Measurements from ENCODE around the gene CORIN. TPM values are rescaled to one million over a fixed set of nuclear protein-coding genes. Genes with fewer than 3 reads are reported as not detected.
A peak's percentile ranks its signal among the peaks of the same experiment; 100 is the strongest.

Gene CORIN
- total and polyA plus RNA-seq, 2 of the 13 experiments (the other 11 are each of a cell fraction or from before 2014, with no cell fraction given): 0.84 to 1.2 TPM

- in situ Hi-C loops (cut with HindIII; ENCODE audit: extremely low pct_ligation_motif_present, low pct_unique_long_range_greater_than_20kb): loop anchor here (25.0 kb wide), 1 partner anchor 371 kb away; no protein-coding TSS in a partner anchor
- no peaks in the 10 kb centered on the region for H4K20me1 ChIP-seq (ENCODE audit: insufficient read depth, low read length)
- no peak overlapping the region for H3K4me2 ChIP-seq (ENCODE audit: low read depth, low read length)
- peaks cover 0 to 7% of the 10 kb centered on the region in 2 experiments; a peak in 2 of 5 replicates for H3K27me3 ChIP-seq (ENCODE audit: control insufficient read depth in 1 of 2, insufficient read depth in 2 of 2, low read length in 2 of 2)
- ATAC-seq: peak; percentile 93
- no peak for FAIRE-seq
- WGBS (ENCODE audit: low lambda C conversion rate): 56% methylated on average over 3 of the region's 3 CpGs
- H3K4me1 ChIP-seq (ENCODE audit: insufficient read depth, low read length): peaks cover 10% of the 10 kb centered on the region
- H3K9me3 ChIP-seq (ENCODE audit: low read length): no peaks in the 10 kb centered on the region
- no peak overlapping the region for H3K27ac ChIP-seq (ENCODE audit: extremely low read length, insufficient read depth, low read length)
- ChIA-PET POLR2A (interaction anchor here (0.8 kb wide), 1 partner anchor 71 kb away, joined by 3 read pairs; no protein-coding TSS in a partner anchor), CTCF (ENCODE audit: low intra/inter-chr PET ratio, low total read pairs) (no interaction called here)
- no peaks in the 10 kb centered on the region for H3K79me2 ChIP-seq (ENCODE audit: insufficient read depth, low read length)
- H3K36me3 ChIP-seq (replicated peaks in 1 of 2; ENCODE audit: control insufficient read depth in 1 of 2, insufficient read depth in 2 of 2, low read length in 2 of 2): no peaks in the 10 kb centered on the region
- peak; percentile 55 for DNase-seq (ENCODE audit: low spot score)
- intact Hi-C loops (cut with micrococcal nuclease; ENCODE audit: unreplicated experiment): loop anchor here (2.0 kb wide), 1 partner anchor 17 kb away; no protein-coding TSS in a partner anchor
- H3K9ac ChIP-seq (ENCODE audit: insufficient read depth, low read depth, low read length): no peak overlapping the region
- no peak overlapping the region for H2AFZ ChIP-seq (ENCODE audit: low read length)
- no TSS peak for BruUV-seq (replicated peaks)
- no peak overlapping the region for H3K4me3 ChIP-seq (replicated peaks in 1 of 3; ENCODE audit: insufficient read depth in 1 of 3, low read depth in 2 of 3, low read length in 3 of 3)
- TF ChIP-seq ZKSCAN8 (CRISPR knock-in tag; IDR thresholded peaks at IDR 0.05; ENCODE audit: borderline replicate concordance) (no peak), FOXA3 (CRISPR knock-in tag; IDR thresholded peaks at IDR 0.05) (peak; percentile 92), GFI1 (CRISPR knock-in tag; IDR thresholded peaks at IDR 0.05; ENCODE audit: borderline replicate concordance) (no peak), ZNF503 (CRISPR knock-in tag; IDR thresholded peaks at IDR 0.05) (peak; percentile 56; the same call in 1 of the 2 replicates), KAT8 (CRISPR knock-in tag; IDR thresholded peaks at IDR 0.05) (0 out of 2 replicates have a peak, but pooled peaks have one; percentile 14), ZNF431 (CRISPR knock-in tag; IDR thresholded peaks at IDR 0.05; ENCODE audit: borderline replicate concordance, low read depth) (no peak), POGK (CRISPR knock-in tag; conservative IDR thresholded peaks at IDR 0.05) (no peak), RFXAP (CRISPR knock-in tag; IDR thresholded peaks at IDR 0.05; ENCODE audit: borderline replicate concordance) (no peak), NFIC (IDR thresholded peaks at IDR 0.05; ENCODE audit: low read length) (0 out of 2 replicates have a peak, but pooled peaks have one; percentile 34), FOXK1 (CRISPR knock-in tag; IDR thresholded peaks at IDR 0.05; ENCODE audit: borderline replicate concordance, low read depth) (no peak), ELK4 (CRISPR knock-in tag; IDR thresholded peaks at IDR 0.05; ENCODE audit: borderline replicate concordance) (no peak), GATAD2A (CRISPR knock-in tag; IDR thresholded peaks at IDR 0.05) (peak; percentile 60), KDM5A (IDR thresholded peaks at IDR 0.05; ENCODE audit: borderline replicate concordance, low read length) (no peak), NONO (IDR thresholded peaks at IDR 0.05) (no peak), NONO (CRISPR knock-in tag; conservative IDR thresholded peaks at IDR 0.05) (no peak), ZNF616 (CRISPR knock-in tag; IDR thresholded peaks at IDR 0.05; ENCODE audit: low read depth) (no peak), ZNF691 (CRISPR knock-in tag; IDR thresholded peaks at IDR 0.05; ENCODE audit: borderline replicate concordance, low read depth) (no peak), ZNF549 (CRISPR knock-in tag; IDR thresholded peaks at IDR 0.05) (no peak), HDAC1 (CRISPR knock-in tag; IDR thresholded peaks at IDR 0.05) (peak; percentile 54), MTF1 (CRISPR knock-in tag; IDR thresholded peaks at IDR 0.05) (no peak)
These were observed 122.0 kb downstream of the CORIN start for GRCh38 chr4:47715716-47716416.

All from HepG2 (cell line).